Fibroblast of skin of left quadriceps (primary cell): Measurements from ENCODE around the gene TEX101.
"Not testable (repeated sequence)": the region's sequence is repeated elsewhere in the genome, so short reads cannot be mapped to it uniquely, and the experiment has no call there.

Source experiments
- DNase-seq, 2 experiments: peaks; one replicate each; pipeline ENCODE4 v3.0.0-alpha.2; 2013; ENCODE audit warnings: low read depth in 2 of 2

The TEX101 gene

GRCh38 chr19:43420954-43421353 is 6.3 kb downstream of the TEX101 start:
- no peak for DNase-seq

DNA sequence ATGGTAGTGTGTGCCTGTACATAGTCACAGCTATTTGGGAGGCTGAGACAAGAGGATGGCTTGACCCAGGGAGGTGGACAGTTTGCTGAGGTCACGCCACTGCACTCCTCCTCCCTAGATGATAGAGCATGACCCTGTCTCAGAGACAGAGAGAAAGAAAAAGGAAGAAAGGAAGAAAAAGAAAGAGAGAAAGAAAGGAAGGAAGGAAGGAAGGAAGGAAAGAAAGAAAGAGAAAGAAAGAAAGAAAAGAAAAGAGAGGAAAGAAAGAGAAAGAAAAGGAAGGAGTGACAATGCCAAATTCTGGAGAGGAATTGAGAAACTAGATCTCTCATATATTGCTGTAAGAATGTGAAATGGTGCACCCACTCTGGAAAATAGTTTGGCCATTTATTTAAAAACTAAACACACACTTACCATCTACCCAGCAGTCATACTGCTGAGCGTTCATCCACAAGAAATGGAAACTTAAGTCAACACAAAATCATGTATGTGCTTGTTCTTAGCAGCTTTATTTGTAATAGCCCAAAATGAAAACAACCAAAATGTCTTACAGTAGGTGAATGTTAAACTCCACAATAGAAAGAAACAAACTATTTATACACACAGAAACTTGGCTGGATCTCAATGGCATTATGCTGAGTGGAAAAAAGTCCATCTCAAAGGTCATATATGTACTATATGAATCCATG is 7.5 kb downstream of the TEX101 start:
- no peak for DNase-seq

GRCh38 chr19:43422689-43423066 is 8.0 kb downstream of the TEX101 start:
- DNase-seq, result no peak

DNA sequence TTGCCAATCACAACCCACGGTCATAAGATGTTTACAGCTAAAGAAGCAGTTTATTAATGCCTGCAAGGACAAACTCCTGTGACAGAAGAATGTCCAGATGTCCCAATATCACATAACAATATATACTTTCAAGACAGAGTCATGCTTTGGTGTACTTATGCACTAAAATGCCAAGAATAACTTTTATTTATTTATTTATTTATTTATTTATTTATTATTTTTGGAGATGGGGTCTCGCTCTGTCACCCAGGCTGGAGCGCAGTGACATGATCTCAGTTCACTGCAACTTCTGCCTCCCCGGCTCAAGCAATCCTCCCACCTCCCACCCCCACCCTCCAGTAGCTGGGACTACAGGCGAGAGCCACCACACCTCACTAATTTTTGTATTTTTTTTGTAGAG is 9.1 kb downstream of the TEX101 start:
- no peak for DNase-seq

- DNase-seq, result no peak
These were observed 11.1 kb downstream of the TEX101 start for GRCh38 chr19:43425567-43426392.

- no peak for DNase-seq
These were observed 14.7 kb downstream of the TEX101 start for GRCh38 chr19:43429395-43429794.

- DNase-seq, result no peak
These were observed 15.5 kb downstream of the TEX101 start for GRCh38 chr19:43430142-43430710.

GRCh38 chr19:43430976-43431375 is 16.3 kb downstream of the TEX101 start:
- DNase-seq, result no peak

DNA sequence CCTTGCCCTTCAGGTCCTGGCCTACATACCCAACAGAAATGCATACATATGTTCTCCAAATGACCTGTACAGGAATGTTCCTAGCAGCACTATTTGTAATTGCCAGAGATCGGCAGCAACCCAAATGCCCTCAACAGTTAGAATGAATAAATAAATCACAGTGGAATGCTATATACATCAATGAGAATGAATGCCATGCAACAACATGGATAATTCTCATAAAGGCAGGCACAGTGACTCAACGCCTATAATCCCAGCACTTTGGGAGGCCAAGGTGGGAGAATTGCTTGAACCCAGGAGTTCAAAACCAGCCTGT is 18.6 kb downstream of the TEX101 start:
- DNase-seq, result no peak

GRCh38 chr19:43433689-43434088 is 19.0 kb downstream of the TEX101 start:
- DNase-seq, result no peak

DNA sequence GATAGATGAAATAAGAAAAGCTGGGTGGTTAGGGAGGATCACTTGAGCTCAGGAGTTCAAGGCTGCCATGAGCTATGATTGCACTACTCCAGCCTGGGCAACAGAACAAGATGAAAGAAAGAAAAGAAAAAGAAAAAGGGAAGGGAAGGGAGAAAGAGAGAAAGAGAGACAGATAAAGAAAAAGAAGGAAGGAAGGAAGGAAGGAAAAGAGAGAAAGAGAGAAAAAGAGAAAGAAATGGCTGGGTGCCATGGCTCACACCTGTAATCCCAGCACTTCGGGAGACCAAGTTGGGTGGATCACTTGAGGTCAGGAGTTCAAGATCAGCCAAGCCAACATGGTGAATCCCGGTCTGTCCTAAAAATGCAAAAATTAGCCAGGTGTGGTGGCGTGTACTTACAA is 21.1 kb downstream of the TEX101 start:
- DNase-seq, result no peak

- DNase-seq, result not testable (repeated sequence)
These were observed 22.6 kb downstream of the TEX101 start for GRCh38 chr19:43437284-43437683.

- no peak for DNase-seq
These were observed 23.0 kb downstream of the TEX101 start for GRCh38 chr19:43437712-43438111.

DNA sequence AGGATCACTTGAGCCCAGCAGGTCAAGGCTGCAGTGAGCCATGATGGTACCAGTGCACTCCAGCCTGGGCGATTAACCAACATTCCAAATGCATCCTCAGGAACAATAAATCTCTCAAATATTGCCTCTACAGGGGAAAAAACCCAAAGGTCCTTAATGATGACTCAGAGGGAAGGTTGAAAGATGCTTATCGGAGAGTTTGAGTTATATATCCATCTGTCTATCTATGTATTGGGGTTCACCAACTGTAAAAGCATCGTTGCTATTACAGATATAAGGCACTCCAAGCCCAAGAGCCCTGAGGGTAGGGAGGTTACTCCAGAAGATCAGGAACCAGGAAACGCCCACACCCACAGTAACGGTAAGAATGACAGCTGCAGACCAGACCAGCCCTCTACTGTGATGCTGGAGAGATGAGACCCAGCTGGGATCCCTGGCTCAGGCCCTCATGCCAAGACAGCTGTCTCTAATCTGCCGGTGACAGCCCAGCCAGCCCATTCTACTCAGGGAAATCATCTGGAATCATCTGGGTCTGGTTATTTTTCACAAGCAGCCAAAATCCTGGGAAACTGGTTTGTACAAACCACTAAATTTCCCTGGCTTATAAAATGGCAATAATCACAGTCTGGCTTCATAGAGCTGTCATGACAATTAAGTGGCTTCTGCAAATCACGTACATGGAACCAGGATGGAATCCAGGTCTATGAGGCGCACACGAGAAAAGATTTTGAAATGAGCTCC is 23.8 kb downstream of the TEX101 start:
- DNase-seq, result peak; percentile 76 to 78

DNA sequence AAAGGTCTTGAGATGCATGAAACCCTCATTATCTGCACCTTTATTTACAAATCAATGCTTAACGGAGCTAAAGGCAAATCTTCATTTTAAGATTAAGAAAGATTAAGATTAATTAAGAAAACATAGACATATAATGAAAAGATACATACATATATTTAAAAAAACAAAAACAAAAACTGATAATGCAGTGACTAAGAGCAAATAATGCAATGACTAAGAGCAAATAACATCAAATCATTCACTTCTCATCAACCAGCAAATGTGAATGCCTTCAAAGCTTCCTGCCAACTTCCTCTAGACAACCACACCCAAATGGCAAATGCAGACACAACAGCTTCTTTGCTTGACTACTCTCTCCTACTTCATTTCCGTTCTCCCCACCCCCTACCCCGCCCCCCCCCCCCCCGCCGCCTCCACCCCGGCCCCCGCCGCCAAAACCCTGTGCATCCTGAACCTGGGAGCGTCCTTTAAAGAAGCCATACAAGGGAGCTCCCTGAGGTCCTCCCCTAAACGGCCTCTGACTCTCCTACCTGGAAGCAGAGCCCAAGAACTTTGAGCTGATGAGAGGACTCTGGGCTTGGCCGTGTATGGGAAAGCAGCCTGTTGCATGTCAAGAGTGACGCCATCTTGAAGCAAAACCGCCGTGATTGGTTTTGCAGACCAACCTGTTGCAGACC is 24.5 kb downstream of the TEX101 start:
- DNase-seq, result no peak

GRCh38 chr19:43439709-43440063 is 25.0 kb downstream of the TEX101 start:
- no peak for DNase-seq

DNA sequence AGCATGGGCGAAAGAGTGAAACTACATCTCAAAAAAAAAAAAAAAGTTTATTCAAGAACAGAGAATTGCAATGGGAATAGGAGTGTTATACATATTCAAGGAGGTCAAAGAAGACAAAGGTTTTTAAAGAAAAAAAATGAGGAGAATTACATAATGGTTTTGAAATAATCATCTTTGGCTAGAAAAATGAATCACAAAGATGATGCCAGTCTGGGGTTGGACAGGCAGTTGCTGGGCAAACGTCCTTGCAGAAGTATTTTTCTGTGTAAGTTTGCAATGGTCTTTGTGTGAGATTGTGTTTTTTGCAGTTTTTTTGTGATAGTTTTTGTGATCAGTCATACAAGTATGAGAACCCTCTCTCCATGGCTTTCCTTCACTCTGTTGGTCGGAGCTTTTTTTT is 27.0 kb downstream of the TEX101 start:
- DNase-seq, result no peak

GRCh38 chr19:43444091-43444490 is 29.4 kb downstream of the TEX101 start:
- not testable (repeated sequence) for DNase-seq

- no peak for DNase-seq
These were observed 30.0 kb downstream of the TEX101 start for GRCh38 chr19:43444531-43445287.

- DNase-seq, result no peak
These were observed 30.7 kb downstream of the TEX101 start for GRCh38 chr19:43445426-43445825.
